HCT116 (cell line): ENCODE results near the gene LMBRD1. TPM values are rescaled to one million over a fixed set of nuclear protein-coding genes. Genes with fewer than 3 reads are reported as not detected.

Experiments
- ATAC-seq: fragments of 200-7000 bp; cut with Tn5 transposase; 2 replicates; pipeline ENCODE4 v1.9.1; 2020; ENCODE audit warnings: mild to moderate bottlenecking, moderate library complexity
- BruUV-seq: library from RNA; stranded (reverse); fragments of 400-500 nt; replicated peaks from 2 replicates; lab custom pipeline; 2021; lab: Mats Ljungman, UMichigan
- CTCF ChIA-PET: fragments of 300-600 bp; sonication (Branson Sonifier 250); formaldehyde crosslinking; loops from one replicate; lab custom pipeline; 2021; ENCODE audit warnings: antibody characterized with exemption; lab: Charles Lee
- POLR2A ChIA-PET: fragments of 300-600, 350-600 bp; sonication (Branson Sonifier 250); formaldehyde crosslinking; loops from one replicate; lab custom pipeline; 2021; ENCODE audit warnings: antibody characterized with exemption; lab: Charles Lee
- RAD21 ChIA-PET, 2 experiments: fragments of 300-600 bp; sonication (Branson Sonifier 250); formaldehyde crosslinking; loops; one replicate each; lab custom pipeline; 2023; ENCODE audit warnings: low total read pairs in 2 of 2; ENCODE audit not compliant: uncharacterized antibody in 2 of 2, unreplicated experiment in 2 of 2, low non-redundant PET in 1 of 2; lab: Charles Lee
- DNase-seq: peaks from one replicate; pipeline ENCODE4 v3.0.0-alpha.2; 2010; ENCODE audit warnings: low read depth, low spot score
- H2AFZ ChIP-seq: fragments of 200-600 bp; shearing (Covaris generic), sonication (generic); 2 replicates; pipeline ENCODE4 v1.6.1; 2017; ENCODE audit warnings: low read depth, mixed run types, mixed read lengths, antibody characterized with exemption, low read length; ENCODE audit not compliant: poor library complexity, severe bottlenecking
- H3K27ac ChIP-seq: 2 replicates; pipeline ENCODE4 v1.5.1; 2012; ENCODE audit warnings: low read depth, low read length
- H3K27me3 ChIP-seq: fragments of 200-600 bp; sonication (generic); 2 replicates; pipeline ENCODE4 v1.6.1; 2016; ENCODE audit warnings: mixed run types, low read length, mixed read lengths; ENCODE audit not compliant: insufficient read depth
- H3K36me3 ChIP-seq, 2 experiments: fragments of 200-500 bp in 1 of 2; fragments of 200-600 bp in 1 of 2; sonication (Bioruptor generic) in 1 of 2; sonication (generic) in 1 of 2; 2 replicates each; pipeline versions ENCODE4 v1.5.1 to v1.6.1; 2014 to 2016; ENCODE audit warnings: low read length in 2 of 2, inconsistent platforms in 1 of 2, mixed read lengths in 1 of 2, mixed run types in 1 of 2; ENCODE audit not compliant: insufficient read depth in 2 of 2, control insufficient read depth in 1 of 2
- H3K4me1 ChIP-seq, 2 experiments: fragments of 200-600 bp in 1 of 2; sonication (generic) in 1 of 2; 2 replicates each; pipeline versions ENCODE4 v1.5.1 to v1.6.1; 2012 to 2017; ENCODE audit warnings: low read length in 2 of 2, inconsistent platforms in 1 of 2, mild to moderate bottlenecking in 1 of 2, mixed read lengths in 1 of 2, mixed run types in 1 of 2, moderate library complexity in 1 of 2; ENCODE audit not compliant: insufficient read depth in 2 of 2, control insufficient read depth in 1 of 2
- H3K4me2 ChIP-seq: fragments of 200-600 bp; sonication (generic); 2 replicates; pipeline ENCODE4 v1.6.1; 2017; ENCODE audit warnings: mixed run types, low read length, mixed read lengths
- H3K4me3 ChIP-seq, 2 experiments: fragments of 200-600 bp in 1 of 2; sonication (generic) in 1 of 2; replicated peaks in 1 of 2; 2 replicates each; pipeline ENCODE4 v1.5.1; 2011 to 2016; ENCODE audit warnings: low read length in 2 of 2, control low read depth in 1 of 2, low read depth in 1 of 2, mild to moderate bottlenecking in 1 of 2, mixed read lengths in 1 of 2, mixed run types in 1 of 2
- H3K79me2 ChIP-seq: fragments of 200-600 bp; sonication (generic); 2 replicates; pipeline ENCODE4 v1.6.1; 2017; ENCODE audit warnings: mild to moderate bottlenecking, mixed run types, low read length, moderate library complexity, mixed read lengths; ENCODE audit not compliant: insufficient read depth
- H3K9ac ChIP-seq: fragments of 200-600 bp; sonication (generic); 2 replicates; pipeline ENCODE4 v1.6.1; 2016; ENCODE audit warnings: low read length, mixed read lengths
- H3K9me2 ChIP-seq: fragments of 200-600 bp; sonication (generic), shearing (Covaris generic); 2 replicates; pipeline ENCODE4 v1.6.1; 2017; ENCODE audit warnings: mixed run types, mild to moderate bottlenecking, moderate library complexity; ENCODE audit not compliant: insufficient read depth
- H3K9me3 ChIP-seq, 2 experiments: fragments of 200-500 bp in 1 of 2; fragments of 200-600 bp in 1 of 2; sonication (Bioruptor generic) in 1 of 2; sonication (generic) in 1 of 2; 2 replicates each; pipeline ENCODE4 v1.6.1; 2014 to 2017; ENCODE audit warnings: low read length in 2 of 2, mixed read lengths in 2 of 2, inconsistent platforms in 1 of 2, low read depth in 1 of 2, mild to moderate bottlenecking in 1 of 2, mixed run types in 1 of 2, moderate library complexity in 1 of 2; ENCODE audit not compliant: control insufficient read depth in 1 of 2, insufficient read depth in 1 of 2
- H4K20me1 ChIP-seq: fragments of 200-600 bp; sonication (generic), shearing (Covaris generic); 2 replicates; pipeline ENCODE4 v1.6.1; 2017; ENCODE audit warnings: mixed run types, mild to moderate bottlenecking, moderate library complexity; ENCODE audit not compliant: insufficient read depth
- CTCF ChIP-seq, 3 experiments: fragments of 200-600 bp in 1 of 3; sonication (generic) in 1 of 3; IDR thresholded peaks in 2 of 3; conservative IDR thresholded peaks in 1 of 3; 2 replicates each; pipeline ENCODE4 v1.5.1; 2012 to 2017; ENCODE audit warnings: low read depth in 2 of 3, low read length in 2 of 3, antibody characterized with exemption in 1 of 3, borderline replicate concordance in 1 of 3, control low read depth in 1 of 3, mild to moderate bottlenecking in 1 of 3, mixed read lengths in 1 of 3, mixed run types in 1 of 3, moderate library complexity in 1 of 3; ENCODE audit not compliant: insufficient read depth in 1 of 3
- EGR1 ChIP-seq: IDR thresholded peaks from 2 replicates; pipeline ENCODE4 v1.6.1; 2012; ENCODE audit warnings: low read depth
- ELF1 ChIP-seq: IDR thresholded peaks from 2 replicates; pipeline ENCODE4 v1.6.1; 2012; ENCODE audit warnings: low read depth, borderline replicate concordance
- EZH2 ChIP-seq: fragments of 200-600 bp; sonication (generic); IDR thresholded peaks from 2 replicates; pipeline ENCODE4 v1.6.1; 2017; ENCODE audit warnings: antibody characterized with exemption, mixed run types
- EZH2phosphoT487 ChIP-seq: fragments of 200-600 bp; IDR thresholded peaks from 2 replicates; pipeline ENCODE4 v1.6.1; 2018; ENCODE audit warnings: antibody characterized with exemption, borderline replicate concordance
- FOSL1 ChIP-seq: IDR thresholded peaks from 2 replicates; pipeline ENCODE4 v1.6.1; 2012; ENCODE audit warnings: low read depth
- MAX ChIP-seq: IDR thresholded peaks from 2 replicates; pipeline ENCODE4 v1.6.1; 2012
- POLR2AphosphoS5 ChIP-seq: IDR thresholded peaks from 2 replicates; pipeline ENCODE4 v1.6.1; 2011; ENCODE audit warnings: mild to moderate bottlenecking, low read depth, low read length, moderate library complexity
- RAD21 ChIP-seq: IDR thresholded peaks from 2 replicates; pipeline ENCODE4 v1.6.1; 2012; ENCODE audit warnings: low read depth, mild to moderate bottlenecking
- REST ChIP-seq: IDR thresholded peaks from 2 replicates; pipeline ENCODE4 v1.6.1; 2012; ENCODE audit warnings: low read depth
- SIN3A ChIP-seq: IDR thresholded peaks from 2 replicates; pipeline ENCODE4 v1.6.1; 2012; ENCODE audit warnings: low read depth
- SP1 ChIP-seq: IDR thresholded peaks from 2 replicates; pipeline ENCODE4 v1.6.1; 2012; ENCODE audit warnings: low read depth
- TCF7L2 ChIP-seq: IDR thresholded peaks from 2 replicates; pipeline ENCODE4 v1.7.0; 2011; ENCODE audit warnings: borderline replicate concordance, inconsistent platforms; ENCODE audit not compliant: insufficient read depth, insufficient read length; ENCODE audit errors: extremely low read depth
- YY1 ChIP-seq: IDR thresholded peaks from 2 replicates; pipeline ENCODE4 v1.6.1; 2011; ENCODE audit warnings: low read length, low read depth, moderate library complexity, mild to moderate bottlenecking; ENCODE audit not compliant: insufficient replicate concordance; ENCODE audit errors: extremely low read depth
- ZFX ChIP-seq: fragments of 450-650 bp; IDR thresholded peaks from 2 replicates; pipeline ENCODE4 v1.6.1; 2017
- intact Hi-C: fragments of 100-400 bp; cut with micrococcal nuclease; formaldehyde crosslinking; loops from 2 replicates; pipeline ENCODE4 v1.10.0; 2022
- total RNA-seq: library from RNA; stranded (reverse); gene quantifications from one replicate; pipeline ENCODE4 v1.2.1, GENCODE V29; 2021; ENCODE audit not compliant: unreplicated experiment

LMBRD1 gene
- total RNA-seq, 1 experiment from 2014 or later, result 11.9 TPM

GRCh38 chr6:69817358-69817757, 20.5 kb upstream of the LMBRD1 start:
- Histone ChIP-seq H3K36me3 (no peaks in the 10 kb centered on the region), H3K9me3 (no peaks in the 10 kb centered on the region), H3K4me2 (no peak overlapping the region), H3K79me2 (no peaks in the 10 kb centered on the region), H3K4me3 (no peak overlapping the region), H4K20me1 (no peaks in the 10 kb centered on the region; the same call in 1 of the 2 replicates), H3K27ac (no peak overlapping the region), H3K4me1 (no peaks in the 10 kb centered on the region), H3K9ac (no peak overlapping the region), H2AFZ (no peak overlapping the region), H3K9me2 (no peaks in the 10 kb centered on the region), H3K27me3 (no peaks in the 10 kb centered on the region)
- BruUV-seq, result no TSS peak
- ChIA-PET POLR2A (no interaction called here), RAD21 (no interaction called here), CTCF (no interaction called here)
- no peak for TF ChIP-seq TCF7L2
- no peak for TF ChIP-seq POLR2AphosphoS5
- TF ChIP-seq EZH2, result no peak
- TF ChIP-seq ELF1, result no peak
- no peak for TF ChIP-seq MAX
- no peak for TF ChIP-seq SIN3A
- intact Hi-C loops, result no loop called here
- ATAC-seq (no peak), DNase-seq (no peak)

GRCh38 chr6:69816569-69816968, 19.8 kb upstream of the LMBRD1 start:
- H3K4me3 ChIP-seq, result no peak overlapping the region
- intact Hi-C loops, result no loop called here
- CTCF ChIA-PET, result no interaction called here
- H3K9ac ChIP-seq, result no peak overlapping the region
- no peak overlapping the region for H3K27ac ChIP-seq
- no peaks in the 10 kb centered on the region for H3K27me3 ChIP-seq
- BruUV-seq, result no TSS peak
- DNase-seq (no peak), ATAC-seq (no peak)
- POLR2A ChIA-PET, result no interaction called here
- H3K9me3 ChIP-seq, result no peaks in the 10 kb centered on the region
- no peak overlapping the region for H3K4me2 ChIP-seq
- H2AFZ ChIP-seq, result no peak overlapping the region
- no peaks in the 10 kb centered on the region for H3K36me3 ChIP-seq
- H3K9me2 ChIP-seq, result no peaks in the 10 kb centered on the region
- RAD21 ChIA-PET, result no interaction called here
- H4K20me1 ChIP-seq, result no peaks in the 10 kb centered on the region; the same call in 1 of the 2 replicates
- H3K79me2 ChIP-seq, result no peaks in the 10 kb centered on the region
- H3K4me1 ChIP-seq, result no peaks in the 10 kb centered on the region
- no peak for TF ChIP-seq POLR2AphosphoS5
- no peak for TF ChIP-seq ELF1
- TF ChIP-seq ZFX, result no peak
- no peak for TF ChIP-seq CTCF (IDR thresholded peaks at IDR 0.05 in 2 of 3, conservative IDR thresholded peaks at IDR 0.05 in 1 of 3; ENCODE audit: borderline replicate concordance in 1 of 3, insufficient read depth in 1 of 3, low read depth in 2 of 3, low read length in 2 of 3)
- TF ChIP-seq FOSL1, result no peak
- TF ChIP-seq RAD21, result no peak
- no peak for TF ChIP-seq EGR1
- TF ChIP-seq MAX, result no peak
- TF ChIP-seq TCF7L2, result no peak
- no peak for TF ChIP-seq EZH2phosphoT487
- no peak for TF ChIP-seq REST
- TF ChIP-seq SP1, result no peak
- TF ChIP-seq YY1, result no peak
